ENCODE results near the gene ATG4B. TPM values are rescaled to one million over a fixed set of nuclear protein-coding genes. Genes with fewer than 3 reads are reported as not detected.

Gene ATG4B
- total and polyA plus RNA-seq, 2 of the 4 experiments (the other 2 are of a cell fraction): 113 to 146 TPM

DNA sequence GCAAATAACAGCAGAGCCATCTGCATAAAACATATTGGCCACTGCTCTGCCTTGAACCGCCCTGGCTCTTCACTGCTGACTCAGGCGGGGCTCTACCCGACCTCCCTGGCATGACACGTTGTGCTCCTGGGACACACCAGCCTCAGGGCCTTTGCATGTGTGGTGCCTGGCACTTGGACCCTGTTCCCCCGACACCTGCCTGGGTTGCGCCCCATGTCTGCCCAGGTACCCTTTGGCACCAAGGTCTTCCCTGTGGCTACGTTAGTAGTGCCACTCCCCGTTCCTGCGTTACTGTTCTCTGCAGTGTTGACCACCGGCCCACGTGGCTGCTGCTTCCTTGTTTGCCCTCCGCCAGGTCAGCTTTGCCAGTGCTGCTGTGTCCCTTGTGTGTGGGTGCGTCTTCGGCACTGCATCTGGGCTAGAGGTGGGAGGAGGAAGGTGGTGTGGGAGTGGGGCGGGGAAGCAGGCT, 20.3 kb downstream of the ATG4B start:
- dilution Hi-C loops (cut with HindIII; ENCODE audit: low sequenced_read_pairs, unreplicated experiment): no loop called here
- no peak for DNase-seq
- Histone ChIP-seq H3K4me1 (ENCODE audit: control insufficient read depth, insufficient read depth, low read length) (no peaks in the 10 kb centered on the region), H2BK15ac (ENCODE audit: low read depth, low read length) (no peak overlapping the region), H4K8ac (ENCODE audit: low read depth in 2 of 2, low read length in 2 of 2) (no peak overlapping the region), H3K56ac (ENCODE audit: extremely low read depth, insufficient read depth, low read length) (no peak overlapping the region), H3K79me1 (ENCODE audit: low read depth in 1 of 2, low read length in 2 of 2) (peaks cover 4 to 9% of the 10 kb centered on the region in 2 experiments; a peak in 2 of 4 replicates), H3K4me3 (ENCODE audit: insufficient read depth, low read depth, low read length) (no peak overlapping the region), H2AK5ac (ENCODE audit: low read depth, low read length) (no peak overlapping the region), H3K4ac (ENCODE audit: low read depth, low read length) (no peak overlapping the region), H2BK20ac (ENCODE audit: low read depth, low read length) (no peak overlapping the region), H3K36me3 (ENCODE audit: control insufficient read depth, insufficient read depth, low read length) (peaks cover 48% of the 10 kb centered on the region), H2AFZ (replicated peaks; ENCODE audit: low read length, poor library complexity) (no peak overlapping the region), H4K91ac (ENCODE audit: insufficient read depth, low read depth, low read length) (no peak overlapping the region), H3K9ac (ENCODE audit: low read depth, low read length) (no peak overlapping the region), H4K20me1 (ENCODE audit: insufficient read depth, low read length) (peaks cover 5% of the 10 kb centered on the region), H3K23ac (ENCODE audit: low read depth, low read length) (no peak overlapping the region), H3K9me3 (ENCODE audit: control insufficient read depth, insufficient read depth, low read length) (no peaks in the 10 kb centered on the region), H3K9me1 (ENCODE audit: insufficient read depth, low read length) (no peaks in the 10 kb centered on the region), H2BK120ac (ENCODE audit: low read depth, low read length) (no peak overlapping the region), H3K18ac (ENCODE audit: low read depth, low read length) (no peak overlapping the region), H2BK5ac (ENCODE audit: low read depth, low read length, poor library complexity, severe bottlenecking) (no peak overlapping the region), H3K27ac (ENCODE audit: insufficient read depth, low read length) (no peak overlapping the region), H3K4me2 (ENCODE audit: low read depth, low read length) (no peak overlapping the region), H3K27me3 (ENCODE audit: control insufficient read depth, insufficient read depth, low read length) (no peaks in the 10 kb centered on the region), H4K5ac (ENCODE audit: low read depth, low read length) (no peak overlapping the region), H2AK9ac (replicated peaks; ENCODE audit: low read depth, low read length, poor library complexity) (no peak overlapping the region), H3K14ac (replicated peaks; ENCODE audit: low read depth, low read length) (no peak overlapping the region)
- 98% methylated on average over 5 of the region's 15 CpGs; no CpG with 5 or more reads in 1 of the 2 experiments for WGBS, 2 experiments (ENCODE audit: extremely low coverage in 2 of 2, insufficient read length in 1 of 2)
- CTCF ChIA-PET: no interaction called here
- no TSS peak for BruUV-seq (replicated peaks)
- TF ChIP-seq CHD1 (IDR thresholded peaks at IDR 0.05; ENCODE audit: low read depth, low read length): no peak
- TF ChIP-seq, protein P1, sequence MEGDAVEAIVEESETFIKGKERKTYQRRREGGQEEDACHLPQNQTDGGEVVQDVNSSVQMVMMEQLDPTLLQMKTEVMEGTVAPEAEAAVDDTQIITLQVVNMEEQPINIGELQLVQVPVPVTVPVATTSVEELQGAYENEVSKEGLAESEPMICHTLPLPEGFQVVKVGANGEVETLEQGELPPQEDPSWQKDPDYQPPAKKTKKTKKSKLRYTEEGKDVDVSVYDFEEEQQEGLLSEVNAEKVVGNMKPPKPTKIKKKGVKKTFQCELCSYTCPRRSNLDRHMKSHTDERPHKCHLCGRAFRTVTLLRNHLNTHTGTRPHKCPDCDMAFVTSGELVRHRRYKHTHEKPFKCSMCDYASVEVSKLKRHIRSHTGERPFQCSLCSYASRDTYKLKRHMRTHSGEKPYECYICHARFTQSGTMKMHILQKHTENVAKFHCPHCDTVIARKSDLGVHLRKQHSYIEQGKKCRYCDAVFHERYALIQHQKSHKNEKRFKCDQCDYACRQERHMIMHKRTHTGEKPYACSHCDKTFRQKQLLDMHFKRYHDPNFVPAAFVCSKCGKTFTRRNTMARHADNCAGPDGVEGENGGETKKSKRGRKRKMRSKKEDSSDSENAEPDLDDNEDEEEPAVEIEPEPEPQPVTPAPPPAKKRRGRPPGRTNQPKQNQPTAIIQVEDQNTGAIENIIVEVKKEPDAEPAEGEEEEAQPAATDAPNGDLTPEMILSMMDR (conservative IDR thresholded peaks at IDR 0.05; ENCODE audit: low read depth, low read length): no peak
- no peak for TF ChIP-seq RCOR1 (IDR thresholded peaks at IDR 0.05; ENCODE audit: insufficient replicate concordance, low read length)
- TF ChIP-seq MAFK (IDR thresholded peaks at IDR 0.05; ENCODE audit: low read depth, low read length): no peak
- no peak for TF ChIP-seq FOS (IDR thresholded peaks at IDR 0.05; ENCODE audit: low read depth, low read length)
- no peak for TF ChIP-seq NFE2L2 (IDR thresholded peaks at IDR 0.05; ENCODE audit: low read depth, low read length)
- no peak for TF ChIP-seq BHLHE40 (IDR thresholded peaks at IDR 0.05; ENCODE audit: low read depth, low read length)
- TF ChIP-seq SMC3 (IDR thresholded peaks at IDR 0.05; ENCODE audit: low read depth, low read length): no peak
- TF ChIP-seq POLR2A (IDR thresholded peaks at IDR 0.05; ENCODE audit: low read depth, low read length): no peak
- no peak for TF ChIP-seq CEBPB (IDR thresholded peaks at IDR 0.05; ENCODE audit: low read depth, low read length)
- TF ChIP-seq, protein P2, sequence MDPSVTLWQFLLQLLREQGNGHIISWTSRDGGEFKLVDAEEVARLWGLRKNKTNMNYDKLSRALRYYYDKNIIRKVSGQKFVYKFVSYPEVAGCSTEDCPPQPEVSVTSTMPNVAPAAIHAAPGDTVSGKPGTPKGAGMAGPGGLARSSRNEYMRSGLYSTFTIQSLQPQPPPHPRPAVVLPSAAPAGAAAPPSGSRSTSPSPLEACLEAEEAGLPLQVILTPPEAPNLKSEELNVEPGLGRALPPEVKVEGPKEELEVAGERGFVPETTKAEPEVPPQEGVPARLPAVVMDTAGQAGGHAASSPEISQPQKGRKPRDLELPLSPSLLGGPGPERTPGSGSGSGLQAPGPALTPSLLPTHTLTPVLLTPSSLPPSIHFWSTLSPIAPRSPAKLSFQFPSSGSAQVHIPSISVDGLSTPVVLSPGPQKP (IDR thresholded peaks at IDR 0.05; ENCODE audit: borderline replicate concordance, low read depth, low read length): no peak
- no peak for TF ChIP-seq RAD21 (IDR thresholded peaks at IDR 0.05; ENCODE audit: low read length)
- ATAC-seq (ENCODE audit: low read depth): no peak
- intact Hi-C loops (cut with micrococcal nuclease): loop anchor here (2.0 to 5.0 kb wide), 2 partner anchors 151 to 301 kb away; partner anchors contain the start of gene FARP2
- POLR2A ChIA-PET (ENCODE audit: unreplicated experiment): interaction anchor here (0.5 kb wide), 1 partner anchor 31 kb away, joined by 3 read pairs; no protein-coding TSS in a partner anchor
- in situ Hi-C loops (cut with MboI; ENCODE audit: low sequenced_read_pairs): loop anchor here (25.0 kb wide), 1 partner anchor 796 kb away; the partner anchor contains the start of gene AGXT
